SK-N-SH (cell line): ENCODE data around the gene THSD7A. TPM values are rescaled to one million over a fixed set of nuclear protein-coding genes. Genes with fewer than 3 reads are reported as not detected.

ENCODE experiments used
- CTCF ChIA-PET: fragments of 300-600, 350-600 bp; formaldehyde crosslinking; extraction: SDS; loops from one replicate; lab custom pipeline; 2021; lab: Yijun Ruan, JAX
- POLR2A ChIA-PET: fragments of 350-600 bp; sonication (Branson Sonifier 250); formaldehyde crosslinking; extraction: SDS; loops from one replicate; lab custom pipeline; 2020; ENCODE audit warnings: antibody characterized with exemption, inconsistent platforms; lab: Yijun Ruan, JAX
- DNase-seq: peaks from one replicate; pipeline ENCODE4 v3.0.0; 2012
- H2AFZ ChIP-seq: fragments of 200-600 bp; sonication (generic); 2 replicates; pipeline ENCODE4 v1.8.1; 2016; ENCODE audit warnings: antibody characterized with exemption, mild to moderate bottlenecking, low read depth
- H3F3A ChIP-seq: fragments of 200-600 bp; sonication (generic); replicated peaks from 2 replicates; pipeline ENCODE3; 2016; ENCODE audit warnings: antibody characterized with exemption, mild to moderate bottlenecking; ENCODE audit not compliant: insufficient read depth
- H3K27ac ChIP-seq, 2 experiments: fragments of 200-500 bp in 1 of 2; fragments of 200-600 bp in 1 of 2; sonication (Bioruptor generic) in 1 of 2; sonication (generic), shearing (Covaris generic) in 1 of 2; 2 replicates each; pipeline versions ENCODE4 v1.5.1 to v1.6.1; 2014 to 2016; ENCODE audit warnings: low read depth in 2 of 2, inconsistent platforms in 1 of 2, low read length in 1 of 2, mild to moderate bottlenecking in 1 of 2, mixed read lengths in 1 of 2
- H3K27me3 ChIP-seq: fragments of 200-600 bp; sonication (generic), shearing (Covaris generic); 2 replicates; pipeline ENCODE4 v1.6.1; 2016; ENCODE audit warnings: mixed run types; ENCODE audit not compliant: insufficient read depth
- H3K36me3 ChIP-seq, 2 experiments: fragments of 200-500 bp in 1 of 2; fragments of 200-600 bp in 1 of 2; sonication (Bioruptor generic) in 1 of 2; sonication (generic) in 1 of 2; replicated peaks in 1 of 2; 2 replicates each; pipeline versions ENCODE3 to v1.5.1; 2014 to 2016; ENCODE audit warnings: low read length in 1 of 2, mild to moderate bottlenecking in 1 of 2; ENCODE audit not compliant: insufficient read depth in 2 of 2, control insufficient read depth in 1 of 2
- H3K4me1 ChIP-seq, 2 experiments: fragments of 200-500 bp in 1 of 2; fragments of 200-600 bp in 1 of 2; sonication (Bioruptor generic) in 1 of 2; sonication (generic), shearing (Covaris generic) in 1 of 2; 2 replicates each; pipeline versions ENCODE4 v1.5.1 to v1.6.1; 2014 to 2016; ENCODE audit warnings: low read depth in 1 of 2, low read length in 1 of 2, mixed run types in 1 of 2; ENCODE audit not compliant: insufficient read depth in 2 of 2, control insufficient read depth in 1 of 2
- H3K4me2 ChIP-seq: fragments of 200-600 bp; sonication (generic), shearing (Covaris generic); 2 replicates; pipeline ENCODE4 v1.6.1; 2017; ENCODE audit warnings: mixed run types
- H3K4me3 ChIP-seq, 2 experiments: fragments of 200-500 bp in 1 of 2; fragments of 200-600 bp in 1 of 2; sonication (Bioruptor generic) in 1 of 2; sonication (generic), shearing (Covaris generic) in 1 of 2; 2 replicates each; pipeline versions ENCODE4 v1.5.1 to v1.8.1; 2014 to 2016; ENCODE audit warnings: low read depth in 2 of 2, inconsistent platforms in 1 of 2, low read length in 1 of 2, mild to moderate bottlenecking in 1 of 2, mixed read lengths in 1 of 2, moderate library complexity in 1 of 2
- H3K79me2 ChIP-seq: fragments of 200-600 bp; sonication (generic); 2 replicates; pipeline ENCODE4 v1.8.1; 2017; ENCODE audit warnings: mild to moderate bottlenecking; ENCODE audit not compliant: insufficient read depth
- H3K9ac ChIP-seq: fragments of 200-600 bp; sonication (generic); 2 replicates; pipeline ENCODE4 v1.6.1; 2017; ENCODE audit warnings: mixed run types
- H3K9me2 ChIP-seq: fragments of 200-600 bp; sonication (generic); 2 replicates; pipeline ENCODE4 v1.6.1; 2017; ENCODE audit warnings: mixed run types
- H3K9me3 ChIP-seq: fragments of 200-600 bp; sonication (generic); 2 replicates; pipeline ENCODE4 v1.6.1; 2017; ENCODE audit warnings: mixed run types, mild to moderate bottlenecking, moderate library complexity
- H4K20me1 ChIP-seq: fragments of 200-600 bp; sonication (generic); 2 replicates; pipeline ENCODE4 v1.6.1; 2017; ENCODE audit warnings: mild to moderate bottlenecking, mixed run types; ENCODE audit not compliant: insufficient read depth
- EZH2phosphoT487 ChIP-seq: fragments of 200-600 bp; sonication (generic); IDR thresholded peaks from 2 replicates; pipeline ENCODE4 v1.6.1; 2017; ENCODE audit warnings: low read depth, mixed run types, mild to moderate bottlenecking, antibody characterized with exemption, moderate library complexity, borderline replicate concordance
- FOSL2 ChIP-seq: IDR thresholded peaks from 2 replicates; pipeline ENCODE4 v1.4.0; 2012; ENCODE audit warnings: low read depth, mild to moderate bottlenecking, moderate library complexity, borderline replicate concordance
- GATA2 ChIP-seq: sonication (generic); formaldehyde crosslinking; IDR thresholded peaks from 2 replicates; pipeline ENCODE4 v1.5.0; 2020; ENCODE audit warnings: mild to moderate bottlenecking, missing genetic modification reagents
- MAX ChIP-seq: IDR thresholded peaks from 2 replicates; pipeline ENCODE4 v1.4.0; 2012; ENCODE audit warnings: low read depth
- MEF2A ChIP-seq: IDR thresholded peaks from 2 replicates; pipeline ENCODE4 v1.4.0; 2012; ENCODE audit warnings: low read depth, borderline replicate concordance
- NRF1 ChIP-seq: IDR thresholded peaks from 2 replicates; pipeline ENCODE4 v1.6.1; 2012; ENCODE audit warnings: low read depth, mild to moderate bottlenecking, low read length
- PBX3 ChIP-seq: IDR thresholded peaks from 2 replicates; pipeline ENCODE4; 2012
- RCOR1 ChIP-seq: fragments of 150-350 bp; IDR thresholded peaks from 2 replicates; pipeline ENCODE4 v1.6.1; 2017; ENCODE audit warnings: antibody characterized with exemption, low read length
- REST ChIP-seq: IDR thresholded peaks from 2 replicates; pipeline ENCODE4 v1.6.1; 2012; ENCODE audit warnings: mild to moderate bottlenecking, low read depth, low read length, moderate library complexity
- RFX5 ChIP-seq: IDR thresholded peaks from 2 replicates; pipeline ENCODE4 v1.6.1; 2012; ENCODE audit warnings: mild to moderate bottlenecking, improper control_type of control experiment, low read length
- SIN3A ChIP-seq: IDR thresholded peaks from 2 replicates; pipeline ENCODE4 v1.6.1; 2012; ENCODE audit warnings: low read depth, mild to moderate bottlenecking, low read length, moderate library complexity, borderline replicate concordance
- SMC3 ChIP-seq: IDR thresholded peaks from 2 replicates; pipeline ENCODE4 v1.6.1; 2012; ENCODE audit warnings: low read depth, low read length, improper control_type of control experiment
- TEAD4 ChIP-seq: IDR thresholded peaks from 2 replicates; pipeline ENCODE4 v1.4.0; 2012; ENCODE audit warnings: mild to moderate bottlenecking, borderline replicate concordance; ENCODE audit not compliant: insufficient read depth
- USF2 ChIP-seq: fragments of 150-350 bp; IDR thresholded peaks from 2 replicates; pipeline ENCODE4 v1.6.1; 2017; ENCODE audit warnings: antibody characterized with exemption, low read length, low read depth, borderline replicate concordance
- ZBTB33 ChIP-seq: IDR thresholded peaks from 2 replicates; pipeline ENCODE4 v1.4.0; 2012; ENCODE audit warnings: low read depth, borderline replicate concordance
- WGBS: methylation state at CpG from one replicate; pipeline ENCODE4 v1.1.6; 2017; ENCODE audit warnings: low lambda C conversion rate; 5-methylcytosine and 5-hydroxymethylcytosine counted together
- polyA plus RNA-seq, 3 experiments: library from polyadenylated mRNA; depleted of rRNA; stranded (reverse); fragments of >200 nt; gene quantifications; 2 replicates each; pipeline ENCODE4 v1.2.3, GENCODE V29; 2012

Gene THSD7A
- polyA plus RNA-seq, 1 of the 3 experiments (the other 2 are of a cell fraction) = 0.16 TPM

- ChIA-PET POLR2A (interaction anchor here (1.4 kb wide), 1 partner anchor 13 kb away, joined by 4 read pairs; no protein-coding TSS in a partner anchor), CTCF (interaction anchor here (1.4 to 2.9 kb wide), 2 partner anchors 13 to 18 kb away, joined by 6 to 13 read pairs; partner anchors contain the start of gene THSD7A)
- no peaks in the 10 kb centered on the region for H3K27me3 ChIP-seq
- no peaks in the 10 kb centered on the region for H3K9me2 ChIP-seq
- H3K4me3 ChIP-seq = no peak overlapping the region
- H3F3A ChIP-seq = no peaks in the 10 kb centered on the region
- H4K20me1 ChIP-seq = no peaks in the 10 kb centered on the region
- peak overlapping the region in 1 of 2 experiments; percentile 41; a peak in 1 of 4 replicates for H3K27ac ChIP-seq
- peaks cover 0 to 8% of the 10 kb centered on the region in 2 experiments; a peak in 2 of 4 replicates for H3K4me1 ChIP-seq
- TF ChIP-seq TEAD4 (no peak), RFX5 (no peak), EZH2phosphoT487 (no peak), MEF2A (no peak), REST (no peak), SIN3A (no peak), SMC3 (no peak), NRF1 (no peak), RCOR1 (no peak), MAX (no peak), PBX3 (no peak), GATA2 (CRISPR knock-in tag) (no peak), USF2 (no peak), FOSL2 (no peak), ZBTB33 (no peak)
- no peak for DNase-seq
- no peak overlapping the region for H2AFZ ChIP-seq
- no peak overlapping the region for H3K4me2 ChIP-seq
- H3K36me3 ChIP-seq = peaks cover 0 to 3% of the 10 kb centered on the region in 2 experiments
- H3K9me3 ChIP-seq = no peaks in the 10 kb centered on the region
- WGBS = 52% methylated on average over 4 of the region's 4 CpGs
- no peaks in the 10 kb centered on the region for H3K79me2 ChIP-seq
- H3K9ac ChIP-seq = no peak overlapping the region
Observed at GRCh38 chr7:11818281-11818680, 13.7 kb downstream of the THSD7A start.
